ENCODE results near the gene RMRP.

RMRP gene

DNA sequence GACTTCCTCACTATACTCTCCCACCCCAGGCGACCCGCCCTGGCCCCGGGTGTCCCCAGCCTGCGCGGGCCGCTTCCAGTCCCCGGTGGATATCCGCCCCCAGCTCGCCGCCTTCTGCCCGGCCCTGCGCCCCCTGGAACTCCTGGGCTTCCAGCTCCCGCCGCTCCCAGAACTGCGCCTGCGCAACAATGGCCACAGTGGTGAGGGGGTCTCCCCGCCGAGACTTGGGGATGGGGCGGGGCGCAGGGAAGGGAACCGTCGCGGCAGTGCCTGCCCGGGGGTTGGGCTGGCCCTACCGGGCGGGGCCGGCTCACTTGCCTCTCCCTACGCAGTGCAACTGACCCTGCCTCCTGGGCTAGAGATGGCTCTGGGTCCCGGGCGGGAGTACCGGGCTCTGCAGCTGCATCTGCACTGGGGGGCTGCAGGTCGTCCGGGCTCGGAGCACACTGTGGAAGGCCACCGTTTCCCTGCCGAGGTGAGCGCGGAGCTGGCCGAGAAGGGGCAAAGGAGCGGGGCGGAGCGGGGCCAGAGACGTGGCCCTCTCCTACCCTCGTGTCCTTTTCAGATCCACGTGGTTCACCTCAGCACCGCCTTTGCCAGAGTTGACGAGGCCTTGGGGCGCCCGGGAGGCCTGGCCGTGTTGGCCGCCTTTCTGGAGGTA lies 18.0 kb upstream of the RMRP start:
- no peak for DNase-seq (ENCODE audit: low read depth)
- peak overlapping the region; percentile 43 for H3K4me3 ChIP-seq (ENCODE audit: control insufficient read depth, low read depth, low read length)
- TF ChIP-seq, protein P1, sequence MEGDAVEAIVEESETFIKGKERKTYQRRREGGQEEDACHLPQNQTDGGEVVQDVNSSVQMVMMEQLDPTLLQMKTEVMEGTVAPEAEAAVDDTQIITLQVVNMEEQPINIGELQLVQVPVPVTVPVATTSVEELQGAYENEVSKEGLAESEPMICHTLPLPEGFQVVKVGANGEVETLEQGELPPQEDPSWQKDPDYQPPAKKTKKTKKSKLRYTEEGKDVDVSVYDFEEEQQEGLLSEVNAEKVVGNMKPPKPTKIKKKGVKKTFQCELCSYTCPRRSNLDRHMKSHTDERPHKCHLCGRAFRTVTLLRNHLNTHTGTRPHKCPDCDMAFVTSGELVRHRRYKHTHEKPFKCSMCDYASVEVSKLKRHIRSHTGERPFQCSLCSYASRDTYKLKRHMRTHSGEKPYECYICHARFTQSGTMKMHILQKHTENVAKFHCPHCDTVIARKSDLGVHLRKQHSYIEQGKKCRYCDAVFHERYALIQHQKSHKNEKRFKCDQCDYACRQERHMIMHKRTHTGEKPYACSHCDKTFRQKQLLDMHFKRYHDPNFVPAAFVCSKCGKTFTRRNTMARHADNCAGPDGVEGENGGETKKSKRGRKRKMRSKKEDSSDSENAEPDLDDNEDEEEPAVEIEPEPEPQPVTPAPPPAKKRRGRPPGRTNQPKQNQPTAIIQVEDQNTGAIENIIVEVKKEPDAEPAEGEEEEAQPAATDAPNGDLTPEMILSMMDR (conservative IDR thresholded peaks at IDR 0.05; ENCODE audit: control insufficient read depth, insufficient read depth, low read depth, low read length): no peak

DNA sequence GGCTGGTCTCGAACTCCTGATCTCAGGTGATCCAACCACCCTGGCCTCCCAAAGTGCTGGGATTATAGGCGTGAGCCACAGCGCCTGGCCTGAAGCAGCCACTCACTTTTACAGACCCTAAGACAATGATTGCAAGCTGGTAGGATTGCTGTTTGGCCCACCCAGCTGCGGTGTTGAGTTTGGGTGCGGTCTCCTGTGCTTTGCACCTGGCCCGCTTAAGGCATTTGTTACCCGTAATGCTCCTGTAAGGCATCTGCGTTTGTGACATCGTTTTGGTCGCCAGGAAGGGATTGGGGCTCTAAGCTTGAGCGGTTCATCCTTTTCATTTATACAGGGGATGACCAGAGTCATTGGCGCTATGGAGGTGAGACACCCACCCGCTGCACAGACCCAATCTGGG lies 17.4 kb upstream of the RMRP start:
- TF ChIP-seq, protein P1 (conservative IDR thresholded peaks at IDR 0.05; ENCODE audit: control insufficient read depth, insufficient read depth, low read depth, low read length): no peak
- no peak for DNase-seq (ENCODE audit: low read depth)
- peak overlapping the region; percentile 43 for H3K4me3 ChIP-seq (ENCODE audit: control insufficient read depth, low read depth, low read length)

DNA sequence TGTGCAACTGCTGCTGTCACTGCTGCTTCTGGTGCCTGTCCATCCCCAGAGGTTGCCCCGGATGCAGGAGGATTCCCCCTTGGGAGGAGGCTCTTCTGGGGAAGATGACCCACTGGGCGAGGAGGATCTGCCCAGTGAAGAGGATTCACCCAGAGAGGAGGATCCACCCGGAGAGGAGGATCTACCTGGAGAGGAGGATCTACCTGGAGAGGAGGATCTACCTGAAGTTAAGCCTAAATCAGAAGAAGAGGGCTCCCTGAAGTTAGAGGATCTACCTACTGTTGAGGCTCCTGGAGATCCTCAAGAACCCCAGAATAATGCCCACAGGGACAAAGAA lies 16.2 kb upstream of the RMRP start:
- TF ChIP-seq, protein P1 (conservative IDR thresholded peaks at IDR 0.05; ENCODE audit: control insufficient read depth, insufficient read depth, low read depth, low read length): no peak
- DNase-seq (ENCODE audit: low read depth): no peak
- no peak overlapping the region for H3K4me3 ChIP-seq (ENCODE audit: control insufficient read depth, low read depth, low read length)

DNA sequence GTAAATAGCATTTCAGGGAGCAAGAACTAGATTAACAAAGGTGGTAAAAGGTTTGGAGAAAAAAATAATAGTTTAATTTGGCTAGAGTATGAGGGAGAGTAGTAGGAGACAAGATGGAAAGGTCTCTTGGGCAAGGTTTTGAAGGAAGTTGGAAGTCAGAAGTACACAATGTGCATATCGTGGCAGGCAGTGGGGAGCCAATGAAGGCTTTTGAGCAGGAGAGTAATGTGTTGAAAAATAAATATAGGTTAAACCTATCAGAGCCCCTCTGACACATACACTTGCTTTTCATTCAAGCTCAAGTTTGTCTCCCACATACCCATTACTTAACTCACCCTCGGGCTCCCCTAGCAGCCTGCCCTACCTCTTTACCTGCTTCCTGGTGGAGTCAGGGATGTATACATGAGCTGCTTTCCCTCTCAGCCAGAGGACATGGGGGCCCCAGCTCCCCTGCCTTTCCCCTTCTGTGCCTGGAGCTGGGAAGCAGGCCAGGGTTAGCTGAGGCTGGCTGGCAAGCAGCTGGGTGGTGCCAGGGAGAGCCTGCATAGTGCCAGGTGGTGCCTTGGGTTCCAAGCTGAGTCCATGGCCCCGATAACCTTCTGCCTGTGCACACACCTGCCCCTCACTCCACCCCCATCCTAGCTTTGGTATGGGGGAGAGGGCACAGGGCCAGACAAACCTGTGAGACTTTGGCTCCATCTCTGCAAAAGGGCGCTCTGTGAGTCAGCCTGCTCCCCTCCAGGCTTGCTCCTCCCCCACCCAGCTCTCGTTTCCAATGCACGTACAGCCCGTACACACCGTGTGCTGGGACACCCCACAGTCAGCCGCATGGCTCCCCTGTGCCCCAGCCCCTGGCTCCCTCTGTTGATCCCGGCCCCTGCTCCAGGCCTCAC lies 15.6 kb upstream of the RMRP start, which contains the start of gene CA9:
CA9 (plus strand) TSS at position 797 of the 893 bp plus-strand sequence; CDS start at position 829, 32 bp downstream.
- DNase-seq (ENCODE audit: low read depth): no peak
- TF ChIP-seq, protein P1 (conservative IDR thresholded peaks at IDR 0.05; ENCODE audit: control insufficient read depth, insufficient read depth, low read depth, low read length): no peak
- no peak within 1 kb of the TSS for H3K4me3 ChIP-seq (ENCODE audit: control insufficient read depth, low read depth, low read length)

DNA sequence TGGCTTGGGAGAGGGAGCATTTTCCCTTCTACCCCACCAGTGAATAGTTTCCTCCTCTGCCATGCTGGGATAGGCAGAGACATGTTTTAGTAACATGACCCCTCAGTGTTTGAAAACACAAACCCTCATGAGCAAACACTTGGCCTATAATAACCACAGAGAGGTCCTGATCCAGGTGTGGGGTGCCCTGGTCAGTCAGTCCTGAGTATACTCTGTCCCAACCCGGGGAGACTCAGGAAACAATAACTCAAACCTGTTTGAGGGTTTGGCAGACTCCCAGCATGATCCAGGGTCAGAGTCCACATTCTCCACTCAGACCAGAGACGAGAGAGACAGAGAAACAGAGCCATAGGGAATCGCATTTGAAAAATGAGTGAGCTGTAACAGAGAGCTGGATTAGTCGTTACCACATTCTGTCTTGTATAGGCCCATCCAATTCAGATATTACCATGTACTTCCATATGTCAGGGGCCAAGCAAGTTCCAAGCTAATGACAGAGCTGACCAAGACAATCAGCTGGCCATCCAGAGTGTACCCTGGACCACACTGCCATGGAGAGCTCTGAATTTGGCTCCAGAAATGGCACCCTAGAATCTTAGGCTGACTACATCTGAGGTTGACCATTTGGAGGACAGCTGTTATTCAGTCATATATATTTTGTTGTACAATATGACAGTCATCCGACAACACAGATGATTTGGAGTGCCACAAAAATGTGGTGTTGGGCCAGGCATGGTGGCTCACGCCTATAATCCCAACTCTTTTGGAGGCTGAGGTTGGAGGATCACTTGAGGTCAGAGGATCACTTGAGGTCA lies 11.7 kb upstream of the RMRP start:
- H3K4me3 ChIP-seq (ENCODE audit: control insufficient read depth, low read depth, low read length): no peak overlapping the region
- DNase-seq (ENCODE audit: low read depth): peak; percentile 74
- TF ChIP-seq, protein P1 (conservative IDR thresholded peaks at IDR 0.05; ENCODE audit: control insufficient read depth, insufficient read depth, low read depth, low read length): no peak

DNA sequence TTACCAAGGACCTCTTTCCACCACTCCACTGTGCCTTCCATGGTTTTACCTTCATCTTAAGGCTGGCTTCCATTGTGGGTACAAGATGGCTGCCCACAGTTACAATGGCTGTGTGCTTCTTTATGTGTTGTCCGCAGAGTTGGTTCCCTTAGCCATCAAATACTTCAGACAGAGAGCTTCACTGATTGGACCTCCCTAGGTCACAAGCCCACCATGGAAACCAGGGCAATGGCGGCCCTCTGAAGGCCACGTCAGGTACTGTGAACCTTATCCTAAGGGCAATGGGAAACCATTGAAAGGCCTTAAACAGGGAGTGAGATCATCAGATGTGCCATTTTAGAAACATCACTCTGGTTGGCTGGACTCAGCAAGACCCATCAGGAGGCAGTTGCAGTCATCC lies 10.1 kb upstream of the RMRP start:
- no peak for DNase-seq (ENCODE audit: low read depth)
- H3K4me3 ChIP-seq (ENCODE audit: control insufficient read depth, low read depth, low read length): no peak overlapping the region

More for the DNA sequence above, 10.1 kb upstream of the RMRP start:
- TF ChIP-seq, protein P1 (conservative IDR thresholded peaks at IDR 0.05; ENCODE audit: control insufficient read depth, insufficient read depth, low read depth, low read length): no peak
